ENCODE results near the gene VEGFC.

DNA sequence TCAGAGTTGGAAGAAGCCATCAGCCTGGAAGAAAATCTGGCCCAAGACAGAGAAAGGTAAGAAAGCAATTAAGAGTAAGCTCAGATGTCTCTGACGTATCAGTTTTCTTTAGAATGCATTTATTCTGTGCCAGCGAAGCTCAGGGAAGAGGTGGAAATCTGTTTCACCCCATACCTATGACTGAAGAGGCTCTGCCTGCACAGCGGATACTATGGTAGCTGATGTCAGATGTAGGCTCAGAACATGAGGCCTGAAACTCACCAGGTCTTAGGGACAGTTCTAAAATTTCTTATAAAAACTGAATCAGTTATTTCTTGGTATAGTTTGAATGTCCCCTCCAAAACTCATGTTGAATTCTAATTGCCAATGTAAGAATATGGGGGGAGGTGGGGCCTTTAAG lies 30.9 kb downstream of the VEGFC start:
- TF ChIP-seq, protein P1, sequence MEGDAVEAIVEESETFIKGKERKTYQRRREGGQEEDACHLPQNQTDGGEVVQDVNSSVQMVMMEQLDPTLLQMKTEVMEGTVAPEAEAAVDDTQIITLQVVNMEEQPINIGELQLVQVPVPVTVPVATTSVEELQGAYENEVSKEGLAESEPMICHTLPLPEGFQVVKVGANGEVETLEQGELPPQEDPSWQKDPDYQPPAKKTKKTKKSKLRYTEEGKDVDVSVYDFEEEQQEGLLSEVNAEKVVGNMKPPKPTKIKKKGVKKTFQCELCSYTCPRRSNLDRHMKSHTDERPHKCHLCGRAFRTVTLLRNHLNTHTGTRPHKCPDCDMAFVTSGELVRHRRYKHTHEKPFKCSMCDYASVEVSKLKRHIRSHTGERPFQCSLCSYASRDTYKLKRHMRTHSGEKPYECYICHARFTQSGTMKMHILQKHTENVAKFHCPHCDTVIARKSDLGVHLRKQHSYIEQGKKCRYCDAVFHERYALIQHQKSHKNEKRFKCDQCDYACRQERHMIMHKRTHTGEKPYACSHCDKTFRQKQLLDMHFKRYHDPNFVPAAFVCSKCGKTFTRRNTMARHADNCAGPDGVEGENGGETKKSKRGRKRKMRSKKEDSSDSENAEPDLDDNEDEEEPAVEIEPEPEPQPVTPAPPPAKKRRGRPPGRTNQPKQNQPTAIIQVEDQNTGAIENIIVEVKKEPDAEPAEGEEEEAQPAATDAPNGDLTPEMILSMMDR (IDR thresholded peaks at IDR 0.05; ENCODE audit: poor library complexity, severe bottlenecking) = no peak
- no peak for TF ChIP-seq TAF1 (IDR thresholded peaks at IDR 0.05; ENCODE audit: low read depth)
- no peak for TF ChIP-seq SMC3 (conservative IDR thresholded peaks at IDR 0.05; ENCODE audit: poor library complexity)
- TF ChIP-seq RAD21 (conservative IDR thresholded peaks at IDR 0.05) = no peak
- TF ChIP-seq EZH2 (IDR thresholded peaks at IDR 0.05; ENCODE audit: borderline replicate concordance, insufficient read depth, low read length, poor library complexity, severe bottlenecking) = no peak
- no peak for TF ChIP-seq POLR2AphosphoS5 (IDR thresholded peaks at IDR 0.05)

Data from neural cell (in vitro differentiated cells).